Measurements from ENCODE around the gene PAPPA.

PAPPA gene

GRCh38 chr9:116182876-116183275 lies 29.3 kb downstream of the PAPPA start:
- no peak for DNase-seq (ENCODE audit: low read depth)

GRCh38 chr9:116187570-116188170 lies 34.1 kb downstream of the PAPPA start:
- DNase-seq (ENCODE audit: low read depth), result no peak

DNA sequence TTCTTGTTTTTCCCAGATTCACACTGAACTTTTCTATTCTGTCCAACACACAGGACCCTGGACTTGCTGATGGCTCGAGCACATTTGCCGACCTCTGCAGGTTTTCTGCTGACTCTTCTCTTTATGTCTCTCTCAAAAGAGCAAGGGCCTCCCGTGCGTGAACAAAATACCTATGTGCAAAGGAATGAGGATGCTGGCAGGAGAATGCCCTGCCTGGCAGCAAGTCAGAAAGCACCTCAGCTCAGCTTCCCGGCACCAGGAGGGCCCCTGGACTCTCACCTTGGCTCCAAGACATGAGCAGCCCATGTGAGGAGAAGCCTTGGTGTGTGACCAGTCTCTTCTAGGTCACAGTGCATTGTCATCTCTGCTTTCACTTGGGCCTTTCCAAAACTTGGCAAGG lies 36.1 kb downstream of the PAPPA start:
- DNase-seq (ENCODE audit: low read depth), result no peak

GRCh38 chr9:116190637-116191396 lies 37.2 kb downstream of the PAPPA start:
- peak; percentile 90 for DNase-seq (ENCODE audit: low read depth)

GRCh38 chr9:116191576-116192415 lies 38.2 kb downstream of the PAPPA start:
- DNase-seq (ENCODE audit: low read depth), result no peak

GRCh38 chr9:116193636-116194035 lies 40.0 kb downstream of the PAPPA start:
- DNase-seq (ENCODE audit: low read depth), result peak; percentile 74

DNA sequence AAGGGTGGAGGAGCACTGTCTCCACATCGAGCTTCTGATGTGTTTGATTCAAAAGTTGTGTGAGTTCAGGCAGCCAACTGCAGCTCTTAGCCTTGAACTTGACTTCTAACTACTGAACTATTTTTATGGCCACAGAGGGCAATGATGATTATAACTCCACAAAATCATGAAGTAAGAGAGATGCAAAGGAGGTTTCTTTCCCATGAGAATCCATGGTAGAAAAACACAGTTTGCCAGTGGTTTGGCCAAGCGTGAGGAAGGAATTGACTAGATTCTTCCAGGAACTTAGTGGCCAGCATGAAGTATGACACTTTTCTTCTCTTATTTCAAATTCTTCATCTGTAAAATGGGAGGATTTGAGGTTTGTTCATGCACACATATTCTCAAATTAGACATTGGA lies 43.2 kb downstream of the PAPPA start:
- no peak for DNase-seq (ENCODE audit: low read depth)

DNA sequence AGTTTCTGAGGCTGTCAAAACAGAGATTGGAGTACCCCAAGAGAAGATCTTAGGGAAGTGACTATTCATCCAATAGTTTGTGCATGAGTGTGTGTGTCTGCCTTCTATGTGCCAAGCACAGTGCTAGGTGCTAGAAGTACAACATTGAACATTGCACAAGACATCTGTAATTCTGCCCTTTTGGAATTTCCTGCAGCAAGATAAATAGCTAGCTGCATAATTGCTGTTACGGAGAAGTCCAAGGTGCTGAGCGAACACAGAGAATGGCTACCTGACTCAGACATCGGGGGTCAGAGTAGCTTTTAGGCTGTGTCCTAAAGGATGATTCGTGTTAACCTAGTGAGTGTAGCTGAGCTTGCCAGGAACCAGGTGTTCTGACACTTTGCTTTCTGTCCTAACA lies 44.8 kb downstream of the PAPPA start:
- DNase-seq (ENCODE audit: low read depth), result peak; percentile 50

GRCh38 chr9:116202219-116202912 lies 48.8 kb downstream of the PAPPA start:
- DNase-seq (ENCODE audit: low read depth), result no peak

GRCh38 chr9:116204252-116204882 lies 50.8 kb downstream of the PAPPA start:
- DNase-seq (ENCODE audit: low read depth), result peak; percentile 31

DNA sequence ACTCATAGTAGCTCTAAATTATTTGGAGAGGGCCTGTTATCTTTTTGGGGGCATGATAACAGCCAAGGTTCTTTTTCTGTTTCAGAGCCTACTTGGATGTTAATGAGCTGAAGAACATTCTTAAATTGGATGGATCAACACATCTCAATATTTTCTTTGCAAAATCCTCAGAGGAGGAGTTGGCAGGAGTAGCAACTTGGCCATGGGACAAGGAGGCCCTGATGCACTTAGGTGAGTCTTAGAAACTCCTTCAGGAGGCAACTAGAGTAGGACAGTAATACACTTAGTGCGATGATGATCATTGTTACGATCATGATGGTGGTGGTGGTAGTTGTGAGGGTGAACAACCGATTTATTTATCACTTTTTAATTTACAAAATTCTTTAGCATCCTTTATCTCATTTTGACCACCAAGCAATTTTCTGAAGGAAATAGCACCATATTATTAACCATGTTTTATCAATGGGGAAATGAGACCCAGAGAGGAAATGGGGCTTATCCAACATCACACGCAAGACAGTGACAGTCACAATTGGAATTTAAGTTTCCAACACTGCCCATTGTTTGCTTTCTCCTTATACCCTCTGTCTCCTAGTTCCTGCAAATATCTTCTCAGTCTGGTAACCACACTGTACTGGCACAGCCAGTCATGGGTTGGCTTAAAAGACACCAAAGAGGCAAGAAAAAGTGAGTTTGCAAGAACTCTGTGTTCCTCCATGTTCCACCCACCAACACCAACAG lies 54.0 kb downstream of the PAPPA start:
- DNase-seq (ENCODE audit: low read depth), result no peak

DNA sequence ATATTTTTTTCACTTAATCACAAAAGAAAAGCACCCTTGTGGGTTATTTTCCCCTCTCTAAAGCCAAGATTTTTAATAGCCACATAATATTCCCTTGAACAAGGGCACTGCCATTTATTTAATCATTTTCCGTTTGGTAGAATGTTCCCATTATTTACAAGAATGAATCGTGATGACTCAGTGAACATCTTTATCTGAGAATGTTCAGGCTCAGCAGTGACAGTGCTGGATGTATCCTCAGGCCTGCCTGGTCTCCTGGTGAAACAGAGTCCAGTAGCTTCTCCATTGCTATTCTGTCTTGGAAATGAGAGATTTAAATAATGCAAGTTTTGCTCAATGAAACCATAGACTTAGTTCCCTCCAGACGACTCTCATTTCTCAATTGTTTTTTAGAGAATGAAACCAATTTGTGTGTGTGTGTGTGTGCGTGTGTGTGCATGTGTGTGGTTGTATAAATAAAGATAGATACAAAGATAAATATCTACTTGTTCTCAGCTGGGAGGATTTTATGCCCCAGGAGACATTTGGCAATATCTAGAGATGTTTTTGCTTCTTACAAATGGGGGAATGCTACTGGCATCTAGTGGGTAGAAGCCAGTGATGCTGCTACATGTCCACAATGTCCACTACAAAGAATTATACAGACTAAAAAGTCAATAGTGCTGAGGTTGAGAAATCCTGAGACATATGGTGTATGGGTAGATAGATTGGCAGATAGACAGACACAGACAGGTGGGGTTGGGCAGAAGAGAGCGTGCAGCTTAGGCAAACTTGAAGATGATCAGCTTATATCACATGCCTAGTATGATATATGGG lies 55.0 kb downstream of the PAPPA start:
- peak; percentile 66 for DNase-seq (ENCODE audit: low read depth)

GRCh38 chr9:116209414-116210116 lies 56.0 kb downstream of the PAPPA start:
- DNase-seq (ENCODE audit: low read depth), result no peak

DNA sequence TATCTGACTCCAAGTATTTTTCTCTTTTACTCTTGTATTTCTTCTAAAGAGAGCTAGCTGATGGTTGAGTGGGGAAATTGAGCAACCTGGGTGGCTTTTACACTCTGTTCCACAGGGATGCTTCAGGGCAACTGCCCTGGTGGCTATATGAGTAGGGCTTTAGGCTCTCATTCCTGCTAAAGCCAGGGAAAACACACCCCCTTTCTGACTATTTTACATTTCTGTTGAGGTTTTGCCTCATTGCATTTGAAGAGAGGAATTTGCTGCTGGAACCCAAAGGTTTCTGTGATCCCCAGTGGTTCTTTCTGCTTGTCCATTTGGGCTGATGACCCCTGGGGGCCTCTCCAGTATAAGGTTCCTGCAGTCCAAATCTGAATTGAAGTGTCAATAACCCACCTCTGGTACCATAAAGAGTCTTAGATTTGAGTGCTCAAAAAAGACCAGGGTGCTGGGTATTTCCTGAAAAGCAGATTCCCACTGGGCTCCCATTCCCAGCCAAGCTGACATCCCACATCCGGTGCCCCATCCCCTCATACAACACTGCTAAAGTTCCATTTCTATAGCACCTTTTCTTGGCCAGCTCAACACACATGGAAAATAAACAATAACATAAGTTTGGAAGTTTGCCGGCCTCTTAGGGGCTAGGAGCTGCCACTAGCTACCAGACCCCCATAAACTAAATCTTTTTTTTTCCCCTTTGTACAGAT lies 59.5 kb downstream of the PAPPA start:
- no peak for DNase-seq (ENCODE audit: low read depth)

DNA sequence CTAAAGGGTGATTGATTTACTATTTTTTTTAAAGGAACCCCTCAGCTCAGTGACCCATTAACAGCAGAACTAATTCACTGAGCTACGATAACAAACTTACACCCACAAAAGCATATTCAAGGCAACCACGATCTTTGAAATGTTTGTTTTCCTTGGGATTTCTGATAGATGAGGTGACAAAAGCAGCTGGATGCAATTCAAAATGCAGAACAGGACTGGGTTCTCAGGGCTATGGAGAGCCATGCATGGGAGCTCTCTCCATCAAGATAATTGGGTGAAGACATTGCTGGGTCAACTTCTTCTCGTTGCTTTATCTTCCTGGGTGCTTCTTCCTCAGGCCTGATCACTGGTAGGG lies 60.1 kb downstream of the PAPPA start:
- no peak for DNase-seq (ENCODE audit: low read depth)

DNA sequence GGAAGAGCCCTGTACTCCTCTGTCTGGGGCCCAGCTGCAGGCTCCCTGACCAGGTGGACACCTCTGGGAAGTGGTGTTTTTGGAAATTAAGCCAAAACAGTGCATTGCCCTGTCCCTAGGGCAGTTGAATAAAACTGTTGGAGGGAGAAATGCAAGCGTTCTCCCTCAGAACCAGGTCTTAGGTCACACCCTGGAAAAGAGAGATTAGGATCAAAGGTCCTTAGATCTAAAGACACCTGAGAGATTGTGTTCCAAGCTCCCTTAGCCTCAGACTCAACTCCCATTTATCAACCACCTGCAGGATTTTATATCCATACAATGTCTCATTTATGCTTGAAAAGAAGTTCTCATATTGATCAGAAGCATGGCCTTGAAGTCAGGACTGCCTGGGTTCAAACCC lies 64.8 kb downstream of the PAPPA start:
- no peak for DNase-seq (ENCODE audit: low read depth)

- no peak for DNase-seq (ENCODE audit: low read depth)
Observed at GRCh38 chr9:116219686-116220085, 66.1 kb downstream of the PAPPA start.

DNA sequence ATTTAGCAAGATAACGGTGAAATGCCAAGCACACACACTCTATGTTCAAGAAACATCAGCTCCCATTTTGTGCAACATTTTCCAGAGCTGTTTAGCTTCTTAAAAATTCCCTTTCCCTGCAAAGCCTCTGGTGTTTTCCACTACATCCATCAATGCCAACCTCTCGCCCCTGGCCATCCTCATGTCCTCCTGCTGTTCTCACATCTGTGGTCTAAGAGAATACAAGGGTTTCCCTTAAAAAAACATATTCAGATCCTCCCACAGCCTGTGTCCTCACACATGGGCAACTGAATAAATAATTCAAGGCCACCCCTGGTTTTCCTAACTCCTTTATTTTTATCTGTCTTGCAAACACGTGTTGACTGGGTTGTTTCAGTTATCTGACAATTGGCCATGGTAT lies 70.3 kb downstream of the PAPPA start:
- no peak for DNase-seq (ENCODE audit: low read depth)

GRCh38 chr9:116230051-116230632 lies 76.6 kb downstream of the PAPPA start:
- DNase-seq (ENCODE audit: low read depth), result no peak
